GM19240 (cell line): ENCODE data around the gene ZNF469.

Experiments
- DNase-seq: peaks from one replicate; pipeline ENCODE4 v3.0.0; 2011; ENCODE audit warnings: low spot score; ENCODE audit not compliant: insufficient read length

ZNF469 gene

GRCh38 chr16:88428156-88428555 lies 45.4 kb downstream of the ZNF469 start:
- DNase-seq, result no peak

- DNase-seq, result no peak
Measured at GRCh38 chr16:88428616-88429386, 46.0 kb downstream of the ZNF469 start.

GRCh38 chr16:88429387-88430184 lies 46.8 kb downstream of the ZNF469 start:
- no peak for DNase-seq

GRCh38 chr16:88430185-88430523 lies 47.4 kb downstream of the ZNF469 start:
- no peak for DNase-seq

GRCh38 chr16:88430524-88431446 lies 48.0 kb downstream of the ZNF469 start:
- peak; percentile 82 for DNase-seq

- no peak for DNase-seq
Measured at GRCh38 chr16:88431651-88432050, 48.9 kb downstream of the ZNF469 start.

GRCh38 chr16:88432174-88432573 lies 49.4 kb downstream of the ZNF469 start:
- DNase-seq, result no peak
